ENCODE results near the gene YJEFN3.
A peak's percentile ranks its signal among the peaks of the same experiment; 100 is the strongest.

Gene YJEFN3

GRCh38 chr19:19538061-19538784 lies 9.5 kb downstream of the YJEFN3 start, which contains the start of gene CILP2:
TSS of gene CILP2 (plus strand) at chr19:19538265. CDS start at chr19:19538350, 85 bp downstream.
- DNase-seq (ENCODE audit: low spot score) = no peak

- peak; percentile 50 for DNase-seq (ENCODE audit: low spot score)
These were observed 10.1 kb downstream of the YJEFN3 start for GRCh38 chr19:19538785-19539166.

- DNase-seq (ENCODE audit: low spot score) = no peak
These were observed 11.0 kb downstream of the YJEFN3 start for GRCh38 chr19:19539698-19540063.

DNA sequence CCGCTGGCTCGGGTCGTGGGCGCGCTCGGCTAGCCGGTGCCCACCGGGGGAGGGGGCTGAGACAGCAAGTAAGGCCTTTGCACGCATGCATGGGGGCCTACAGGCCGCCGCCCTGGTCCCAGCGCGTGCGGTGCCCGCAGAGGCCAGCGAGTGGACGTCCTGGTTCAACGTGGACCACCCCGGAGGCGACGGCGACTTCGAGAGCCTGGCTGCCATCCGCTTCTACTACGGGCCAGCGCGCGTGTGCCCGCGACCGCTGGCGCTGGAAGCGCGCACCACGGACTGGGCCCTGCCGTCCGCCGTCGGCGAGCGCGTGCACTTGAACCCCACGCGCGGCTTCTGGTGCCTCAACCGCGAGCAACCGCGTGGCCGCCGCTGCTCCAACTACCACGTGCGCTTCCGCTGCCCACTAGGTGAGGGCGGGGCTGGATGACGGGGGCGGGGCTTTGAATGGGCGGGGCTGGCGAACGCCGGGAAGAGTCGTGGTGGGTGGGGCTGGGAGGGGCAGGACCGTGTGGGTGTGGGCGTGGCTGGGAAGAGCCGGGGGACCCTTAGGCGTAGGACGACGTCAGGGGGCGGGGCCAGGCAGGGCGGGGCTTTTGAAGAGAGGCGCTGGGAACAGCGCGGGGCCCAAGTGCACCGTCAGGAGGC lies 11.5 kb downstream of the YJEFN3 start:
- peak; percentile 84 for DNase-seq (ENCODE audit: low spot score)

DNA sequence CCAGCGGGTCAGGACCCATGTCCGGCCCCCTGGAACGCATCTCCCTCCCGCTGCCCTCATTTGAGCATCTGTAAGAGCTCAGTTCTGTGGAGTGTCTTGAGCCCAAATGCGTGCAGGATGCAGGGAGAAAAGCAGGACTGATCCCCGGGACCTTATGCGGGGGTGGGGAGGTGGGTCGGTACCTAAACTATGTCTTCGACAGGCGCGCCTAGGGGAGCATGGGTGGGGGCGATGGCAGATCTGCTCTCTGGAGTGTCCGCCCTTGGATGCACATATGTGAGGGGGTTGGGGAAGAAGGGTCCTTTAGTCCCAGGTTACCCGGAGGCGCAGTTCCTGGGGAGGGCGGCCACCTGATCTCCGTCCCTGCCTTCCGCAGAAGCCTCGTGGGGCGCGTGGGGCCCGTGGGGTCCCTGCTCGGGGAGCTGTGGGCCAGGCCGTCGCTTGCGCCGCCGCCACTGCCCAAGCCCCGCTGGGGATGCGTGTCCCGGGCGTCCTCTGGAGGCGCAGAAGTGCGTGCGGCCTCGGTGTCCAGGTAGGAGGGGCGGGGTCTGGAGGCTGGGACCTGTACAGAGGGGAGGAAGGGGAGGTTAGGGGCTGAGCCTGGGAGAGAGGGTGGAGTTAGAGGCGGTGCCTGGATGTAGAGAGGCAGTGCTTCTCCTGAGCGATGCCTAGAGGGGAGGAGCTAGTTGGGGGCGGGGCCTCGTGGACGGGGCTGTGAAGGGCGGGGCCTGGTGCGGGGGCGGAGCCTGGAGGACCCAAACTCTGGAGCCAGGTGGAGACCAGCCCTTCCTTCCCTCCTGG lies 12.2 kb downstream of the YJEFN3 start:
- peak; percentile 87 for DNase-seq (ENCODE audit: low spot score)

GRCh38 chr19:19541616-19542015 lies 12.9 kb downstream of the YJEFN3 start:
- no peak for DNase-seq (ENCODE audit: low spot score)

DNA sequence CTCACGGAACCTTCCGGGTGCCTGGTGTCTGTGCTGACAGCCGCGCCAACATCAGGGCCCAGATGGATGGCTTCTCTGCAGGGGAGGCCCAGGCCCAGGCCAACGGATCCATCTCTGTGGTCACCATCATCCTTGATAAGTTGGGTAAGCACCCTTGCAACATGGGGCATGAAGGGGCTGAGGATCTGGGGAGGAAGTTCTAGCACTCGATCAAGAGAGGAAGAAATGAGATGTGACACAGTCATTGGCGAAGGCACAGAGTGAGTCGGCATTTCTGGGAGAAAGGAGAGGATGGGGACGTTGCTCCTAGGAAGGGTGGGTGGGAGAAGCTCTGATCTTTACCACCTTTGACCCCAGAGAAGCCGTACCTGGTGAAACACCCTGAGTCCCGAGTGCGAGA lies 13.8 kb downstream of the YJEFN3 start:
- no peak for DNase-seq (ENCODE audit: low spot score)

DNA sequence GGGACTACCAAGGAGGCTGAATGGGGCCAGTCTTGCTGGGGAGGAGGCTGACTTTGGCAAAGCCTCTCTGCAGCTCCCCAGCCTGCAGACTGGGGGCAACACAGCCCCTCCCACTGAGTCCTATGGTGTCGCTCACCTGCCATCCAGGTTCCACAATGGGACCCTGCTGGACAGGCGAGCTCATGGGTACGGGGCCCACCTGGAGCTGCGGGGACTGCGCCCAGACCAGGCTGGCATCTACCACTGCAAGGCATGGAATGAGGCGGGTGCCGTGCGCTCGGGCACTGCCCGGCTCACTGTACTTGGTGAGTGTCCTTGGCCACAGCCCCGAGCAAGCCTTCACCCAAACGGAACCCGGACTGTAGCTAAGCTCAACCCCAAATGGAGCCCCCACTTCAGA lies 14.4 kb downstream of the YJEFN3 start:
- DNase-seq (ENCODE audit: low spot score) = no peak

DNA sequence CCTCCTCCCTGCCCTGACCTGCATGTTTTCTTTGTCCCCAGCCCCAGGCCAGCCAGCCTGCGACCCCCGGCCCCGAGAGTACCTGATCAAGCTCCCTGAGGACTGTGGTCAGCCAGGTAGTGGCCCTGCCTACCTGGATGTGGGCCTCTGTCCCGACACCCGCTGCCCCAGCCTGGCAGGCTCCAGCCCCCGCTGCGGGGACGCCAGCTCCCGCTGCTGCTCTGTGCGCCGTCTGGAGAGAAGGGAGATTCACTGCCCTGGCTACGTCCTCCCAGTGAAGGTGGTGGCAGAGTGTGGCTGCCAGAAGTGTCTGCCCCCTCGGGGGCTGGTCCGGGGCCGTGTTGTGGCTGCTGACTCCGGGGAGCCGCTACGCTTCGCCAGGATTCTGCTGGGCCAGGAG lies 14.9 kb downstream of the YJEFN3 start:
- DNase-seq (ENCODE audit: low spot score) = no peak

DNA sequence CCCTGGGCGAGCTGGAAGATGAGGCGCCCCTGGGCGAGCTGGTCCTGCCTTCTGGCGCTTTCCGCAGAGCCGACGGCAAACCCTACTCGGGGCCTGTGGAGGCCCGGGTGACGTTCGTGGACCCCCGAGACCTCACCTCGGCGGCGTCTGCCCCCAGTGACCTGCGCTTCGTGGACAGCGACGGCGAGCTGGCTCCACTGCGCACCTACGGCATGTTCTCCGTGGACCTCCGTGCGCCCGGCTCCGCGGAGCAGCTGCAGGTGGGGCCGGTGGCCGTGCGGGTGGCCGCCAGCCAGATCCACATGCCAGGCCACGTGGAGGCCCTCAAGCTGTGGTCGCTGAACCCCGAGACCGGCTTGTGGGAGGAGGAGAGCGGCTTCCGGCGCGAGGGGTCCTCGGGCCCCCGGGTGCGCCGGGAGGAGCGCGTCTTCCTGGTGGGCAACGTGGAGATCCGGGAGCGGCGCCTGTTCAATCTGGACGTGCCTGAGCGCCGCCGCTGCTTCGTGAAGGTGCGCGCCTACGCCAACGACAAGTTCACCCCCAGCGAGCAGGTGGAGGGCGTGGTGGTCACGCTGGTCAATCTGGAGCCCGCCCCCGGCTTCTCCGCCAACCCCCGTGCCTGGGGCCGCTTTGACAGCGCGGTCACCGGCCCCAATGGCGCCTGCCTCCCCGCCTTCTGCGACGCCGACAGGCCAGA lies 15.7 kb downstream of the YJEFN3 start:
- DNase-seq (ENCODE audit: low spot score) = no peak

DNA sequence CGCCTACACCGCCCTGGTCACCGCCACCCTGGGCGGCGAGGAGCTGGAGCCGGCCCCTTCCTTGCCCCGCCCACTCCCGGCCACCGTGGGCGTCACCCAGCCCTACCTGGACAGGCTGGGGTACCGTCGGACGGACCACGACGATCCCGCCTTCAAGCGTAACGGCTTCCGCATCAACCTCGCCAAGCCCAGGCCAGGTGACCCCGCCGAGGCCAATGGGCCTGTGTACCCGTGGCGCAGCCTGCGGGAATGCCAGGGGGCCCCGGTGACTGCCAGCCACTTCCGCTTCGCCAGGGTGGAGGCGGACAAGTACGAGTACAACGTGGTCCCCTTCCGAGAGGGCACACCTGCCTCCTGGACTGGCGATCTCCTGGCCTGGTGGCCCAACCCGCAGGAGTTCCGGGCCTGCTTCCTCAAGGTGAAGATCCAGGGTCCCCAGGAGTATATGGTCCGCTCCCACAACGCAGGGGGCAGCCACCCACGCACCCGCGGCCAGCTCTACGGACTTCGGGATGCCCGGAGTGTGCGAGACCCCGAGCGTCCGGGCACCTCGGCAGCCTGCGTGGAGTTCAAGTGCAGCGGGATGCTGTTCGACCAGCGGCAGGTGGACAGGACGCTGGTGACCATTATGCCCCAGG lies 16.4 kb downstream of the YJEFN3 start:
- no peak for DNase-seq (ENCODE audit: low spot score)

DNA sequence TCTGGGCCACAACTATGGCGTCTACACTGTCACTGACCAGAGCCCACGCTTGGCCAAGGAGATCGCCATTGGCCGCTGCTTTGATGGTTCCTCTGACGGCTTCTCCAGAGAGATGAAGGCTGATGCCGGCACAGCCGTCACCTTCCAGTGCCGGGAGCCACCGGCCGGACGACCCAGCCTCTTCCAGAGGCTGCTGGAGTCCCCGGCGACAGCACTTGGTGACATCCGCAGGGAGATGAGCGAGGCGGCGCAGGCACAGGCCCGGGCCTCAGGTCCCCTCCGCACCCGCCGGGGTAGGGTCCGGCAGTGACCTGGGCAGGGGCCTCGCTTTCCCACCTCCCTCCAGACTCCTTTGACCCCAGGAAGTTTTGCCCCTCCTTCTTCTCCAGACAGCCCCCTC lies 17.0 kb downstream of the YJEFN3 start:
- no peak for DNase-seq (ENCODE audit: low spot score)

DNA sequence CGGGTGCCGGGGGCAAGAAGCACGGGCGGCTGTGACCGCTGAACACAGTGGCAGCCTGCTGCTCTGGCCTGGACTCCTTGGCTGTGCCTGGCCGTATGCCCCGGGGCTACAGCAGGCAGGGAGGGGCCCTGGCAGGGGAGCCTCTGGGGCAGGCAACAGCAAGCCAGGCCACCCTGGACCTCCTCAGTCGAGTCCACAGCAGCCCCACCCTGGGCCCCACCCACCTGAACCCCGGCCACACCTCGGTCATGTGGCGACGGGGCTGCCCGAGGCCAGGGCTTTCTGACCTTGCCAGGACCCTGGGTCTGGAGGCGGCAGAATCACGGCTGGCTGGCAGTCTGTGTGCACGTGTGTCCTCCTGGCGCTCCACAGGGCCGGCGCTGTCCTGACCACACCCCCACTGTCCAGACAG lies 18.0 kb downstream of the YJEFN3 start:
- no peak for DNase-seq (ENCODE audit: low spot score)

GRCh38 chr19:19547674-19548336 lies 19.1 kb downstream of the YJEFN3 start:
- no peak for DNase-seq (ENCODE audit: low spot score)

DNA sequence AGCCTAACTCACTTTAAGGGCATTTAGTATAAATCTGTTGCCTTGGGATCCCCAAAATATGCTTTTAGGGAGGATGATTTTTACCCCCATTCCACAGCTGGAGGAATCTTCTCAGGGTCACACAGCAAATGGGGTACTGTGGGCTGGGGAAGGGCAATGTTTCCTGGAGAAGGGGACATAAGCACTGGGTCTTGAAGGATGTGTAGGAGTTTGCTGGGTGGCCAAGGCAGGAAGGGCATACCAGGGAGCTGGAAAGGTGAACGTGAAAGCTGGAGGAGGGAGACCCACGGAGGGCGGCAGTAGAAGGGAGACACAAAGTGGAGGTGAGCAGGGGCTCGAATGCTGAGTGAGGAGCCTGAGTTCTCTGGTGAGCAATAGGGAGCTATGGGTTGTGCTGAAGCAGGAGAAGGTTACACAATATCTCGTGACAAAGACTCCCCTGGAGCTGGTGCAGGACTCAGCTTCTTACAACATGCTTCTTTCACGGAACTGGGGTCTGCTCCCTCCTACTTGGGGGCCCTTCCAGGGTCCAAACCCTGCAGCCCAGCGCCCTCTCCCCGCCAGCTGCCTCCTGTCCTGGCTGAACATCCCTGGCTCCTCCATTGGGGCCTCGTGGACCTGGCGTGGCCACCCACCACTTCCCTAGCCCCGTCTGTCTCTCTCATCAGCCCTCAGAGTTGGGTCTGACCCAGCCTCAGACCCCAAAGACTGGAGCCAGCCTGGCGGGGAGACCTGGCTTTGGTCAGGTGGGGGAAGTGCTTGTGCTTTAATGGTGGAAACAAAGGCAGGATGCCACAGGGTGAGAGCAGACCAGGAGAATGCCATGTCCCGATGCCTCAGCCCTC lies 20.4 kb downstream of the YJEFN3 start:
- DNase-seq (ENCODE audit: low spot score) = no peak

DNA sequence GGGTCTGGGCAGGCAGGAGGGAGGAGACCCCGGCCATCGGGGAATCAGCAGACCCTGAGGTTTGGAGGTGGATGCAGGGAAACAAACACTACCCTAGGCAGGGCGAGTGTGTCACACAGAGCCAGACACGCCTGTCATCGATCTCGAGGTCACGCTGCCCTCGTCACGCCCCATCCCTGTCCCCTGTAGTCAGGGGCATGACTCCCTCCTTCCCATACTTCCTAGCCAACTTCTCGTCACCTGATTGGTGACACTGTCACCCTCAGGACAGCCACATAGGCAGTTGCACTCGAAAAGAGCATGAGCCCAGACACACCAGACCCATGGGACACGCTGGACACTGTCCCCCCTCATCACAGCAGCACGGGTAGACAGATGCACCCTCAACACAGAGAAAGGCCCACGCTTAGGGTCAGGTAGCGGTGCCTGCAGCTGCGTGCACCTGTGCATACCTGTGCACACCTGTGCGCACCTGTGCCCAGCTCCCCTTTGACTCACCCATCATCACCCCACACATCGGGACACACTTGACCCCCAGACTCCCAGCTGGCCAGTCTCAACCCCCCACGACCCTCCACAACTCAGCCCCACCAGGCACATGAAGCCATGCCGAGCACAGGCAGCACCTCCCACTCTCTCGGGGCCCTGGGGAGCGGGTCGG lies 21.2 kb downstream of the YJEFN3 start:
- DNase-seq (ENCODE audit: low spot score) = no peak

DNA sequence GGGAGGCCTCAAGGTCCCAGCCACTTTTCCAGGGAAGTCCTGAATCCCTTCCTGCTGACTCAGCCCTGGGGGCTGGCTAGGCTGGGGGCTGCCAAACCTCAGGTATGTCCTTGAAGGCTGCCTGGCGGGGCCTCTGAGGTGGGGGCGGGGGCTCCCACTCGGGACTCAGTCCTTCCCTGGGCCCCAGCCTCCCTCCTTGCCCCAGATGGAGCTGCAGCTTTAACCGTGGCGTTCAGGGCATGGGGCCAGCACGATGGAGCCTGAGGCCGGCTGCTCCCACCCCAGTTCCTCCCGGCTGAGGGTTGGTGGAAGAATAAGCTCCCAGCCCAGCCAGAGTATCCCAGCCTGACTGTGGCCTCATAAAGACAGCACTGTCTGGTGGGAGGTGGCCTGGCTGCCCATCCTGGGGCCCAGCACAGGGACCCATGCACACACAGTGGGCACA lies 21.8 kb downstream of the YJEFN3 start:
- DNase-seq (ENCODE audit: low spot score) = no peak

DNA sequence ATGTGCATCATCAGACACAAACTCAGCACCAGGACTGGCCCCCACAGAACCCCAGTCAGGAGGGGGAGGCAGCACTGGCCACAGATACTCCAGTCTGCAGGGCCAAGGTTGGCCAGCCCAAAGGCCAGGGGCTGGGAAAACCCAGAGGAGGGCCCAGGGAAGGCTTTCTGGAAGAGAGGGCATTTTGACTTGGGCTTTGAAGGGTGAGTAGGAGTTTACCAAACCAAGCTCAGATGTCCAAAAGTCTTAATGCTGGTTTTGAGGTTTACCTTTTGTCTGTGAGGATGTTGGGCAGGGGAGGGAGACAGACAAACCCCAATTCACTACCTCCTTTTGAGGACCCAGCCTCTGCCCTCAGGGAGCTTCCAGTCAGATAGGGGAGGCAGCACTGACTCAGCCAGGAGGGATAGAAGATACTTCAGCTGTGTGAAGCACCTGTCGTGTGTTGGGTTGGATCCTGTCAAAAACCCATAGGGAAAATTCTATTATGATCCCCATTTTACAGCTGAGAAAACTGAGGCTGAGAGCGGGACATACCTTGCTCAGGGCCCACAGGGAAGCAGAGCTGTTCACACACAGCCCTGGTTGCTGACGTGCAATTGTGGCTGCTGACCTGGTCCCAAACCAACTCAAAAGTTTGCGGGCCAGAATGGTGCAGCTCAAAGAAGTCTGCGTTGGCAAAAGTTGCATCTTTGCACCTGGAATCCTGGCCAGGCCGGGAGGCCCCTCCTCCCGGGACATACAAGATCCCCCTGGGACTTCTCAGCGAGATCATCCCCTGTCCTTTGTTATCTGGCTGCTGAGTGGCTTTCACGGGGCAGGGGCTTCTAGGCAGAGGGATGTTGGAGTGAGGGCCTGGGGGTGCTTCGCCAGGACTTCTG lies 22.5 kb downstream of the YJEFN3 start:
- DNase-seq (ENCODE audit: low spot score) = no peak

DNA sequence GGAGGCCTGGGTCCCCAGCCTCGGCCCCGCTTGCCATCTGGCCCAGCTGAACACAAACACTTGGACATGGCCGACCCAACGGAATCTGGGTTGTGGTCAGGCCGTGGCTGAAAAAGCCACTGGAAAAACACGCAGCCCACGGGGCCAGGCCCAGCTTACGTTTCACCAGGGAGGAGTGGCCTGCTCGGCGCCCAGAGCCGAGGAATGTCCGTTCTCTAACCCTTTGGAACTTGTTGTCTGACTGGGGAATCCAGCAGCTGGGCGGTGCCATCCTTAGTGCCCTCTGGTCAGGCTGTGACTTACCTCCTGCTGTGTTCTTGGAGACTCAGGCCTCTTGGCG lies 23.1 kb downstream of the YJEFN3 start:
- no peak for DNase-seq (ENCODE audit: low spot score)

Data from NAMALWA (cell line).